Measurements from ENCODE around the gene KCNK4. TPM values are rescaled to one million over a fixed set of nuclear protein-coding genes. Genes with fewer than 3 reads are reported as not detected.

KCNK4 gene
- total and polyA plus RNA-seq, 2 of the 13 experiments (the other 11 are each of a cell fraction or from before 2014, with no cell fraction given), result not detected

GRCh38 chr11:64305691-64306562 lies 14.8 kb downstream of the KCNK4 start (continued):
- TF ChIP-seq GABPB1 (CRISPR knock-in tag; IDR thresholded peaks at IDR 0.05), result peak; percentile 82
- peak; percentile 18; the same call in 1 of the 2 replicates for TF ChIP-seq RARA (CRISPR knock-in tag; IDR thresholded peaks at IDR 0.05)
- TF ChIP-seq ZNF558 (CRISPR knock-in tag; IDR thresholded peaks at IDR 0.05; ENCODE audit: borderline replicate concordance), result no peak
- TF ChIP-seq TP53 (CRISPR knock-in tag; conservative IDR thresholded peaks at IDR 0.05), result no peak
- no peak for TF ChIP-seq ONECUT2 (CRISPR knock-in tag; IDR thresholded peaks at IDR 0.05)
- TF ChIP-seq ZNF709 (CRISPR knock-in tag; IDR thresholded peaks at IDR 0.05), result peak; percentile 32; the same call in 1 of the 2 replicates
- no peak for TF ChIP-seq TBL1XR1 (IDR thresholded peaks at IDR 0.05; ENCODE audit: borderline replicate concordance, low read length, partially characterized antibody)
- TF ChIP-seq SOX13 (IDR thresholded peaks at IDR 0.05), result no peak
- no peak for TF ChIP-seq SOX13 (CRISPR knock-in tag; conservative IDR thresholded peaks at IDR 0.05 in 1 of 2, IDR thresholded peaks at IDR 0.05 in 1 of 2)
- TF ChIP-seq ATF7-NPFF (CRISPR knock-in tag; IDR thresholded peaks at IDR 0.05; ENCODE audit: low read depth), result peak; percentile 83
- no peak for TF ChIP-seq JUNB (CRISPR knock-in tag; IDR thresholded peaks at IDR 0.05; ENCODE audit: borderline replicate concordance)
- TF ChIP-seq MED8 (CRISPR knock-in tag; IDR thresholded peaks at IDR 0.05; ENCODE audit: insufficient replicate concordance), result peak; percentile 63
- TF ChIP-seq ZNF451 (CRISPR knock-in tag; IDR thresholded peaks at IDR 0.05), result no peak
- peak; percentile 35; the same call in 1 of the 2 replicates for TF ChIP-seq CREM (IDR thresholded peaks at IDR 0.05)
- no peak for TF ChIP-seq CREM (CRISPR knock-in tag; IDR thresholded peaks at IDR 0.05)
- no peak for TF ChIP-seq ZNF136 (CRISPR knock-in tag; IDR thresholded peaks at IDR 0.05; ENCODE audit: low read depth)
- TF ChIP-seq IRF2 (CRISPR knock-in tag; IDR thresholded peaks at IDR 0.05), result peak; percentile 33; the same call in 1 of the 2 replicates
- TF ChIP-seq HCFC1 (IDR thresholded peaks at IDR 0.05; ENCODE audit: low read depth, low read length), result no peak
- TF ChIP-seq TARDBP (CRISPR knock-in tag; IDR thresholded peaks at IDR 0.05), result peak; percentile 28; the same call in 1 of the 2 replicates
- no peak for TF ChIP-seq ZNF878 (CRISPR knock-in tag; IDR thresholded peaks at IDR 0.05)
- TF ChIP-seq EHMT2 (IDR thresholded peaks at IDR 0.05; ENCODE audit: borderline replicate concordance, low read depth, low read length), result no peak
- no peak for TF ChIP-seq ZNF552 (CRISPR knock-in tag; IDR thresholded peaks at IDR 0.05; ENCODE audit: borderline replicate concordance)
- 0 out of 2 replicates have a peak, but pooled peaks have one; percentile 53 for TF ChIP-seq TBX3 (IDR thresholded peaks at IDR 0.05; ENCODE audit: borderline replicate concordance)
- no peak for TF ChIP-seq ZNF230 (CRISPR knock-in tag; IDR thresholded peaks at IDR 0.05)
- peak; percentile 63; the same call in 1 of the 2 replicates for TF ChIP-seq ZNF337 (CRISPR knock-in tag; IDR thresholded peaks at IDR 0.05; ENCODE audit: borderline replicate concordance, low read depth)
- peak; percentile 61; the same call in 1 of the 2 replicates for TF ChIP-seq AKAP8 (CRISPR knock-in tag; IDR thresholded peaks at IDR 0.05)
- peak; percentile 53; the same call in 1 of the 2 replicates for TF ChIP-seq ZNF335 (CRISPR knock-in tag; IDR thresholded peaks at IDR 0.05)
- TF ChIP-seq ZNF207 (IDR thresholded peaks at IDR 0.05; ENCODE audit: borderline replicate concordance), result no peak
- TF ChIP-seq ZNF746 (CRISPR knock-in tag; IDR thresholded peaks at IDR 0.05), result peak; percentile 85; the same call in 1 of the 2 replicates
- TF ChIP-seq ZNF788 (CRISPR knock-in tag; IDR thresholded peaks at IDR 0.05; ENCODE audit: borderline replicate concordance), result no peak
- no peak for TF ChIP-seq FOXA1 (IDR thresholded peaks at IDR 0.05)
- TF ChIP-seq FOXA1 (CRISPR knock-in tag; IDR thresholded peaks at IDR 0.05), result no peak

All from HepG2 (cell line).